ENCODE measurements around the gene TBXAS1.

TBXAS1 gene

DNA sequence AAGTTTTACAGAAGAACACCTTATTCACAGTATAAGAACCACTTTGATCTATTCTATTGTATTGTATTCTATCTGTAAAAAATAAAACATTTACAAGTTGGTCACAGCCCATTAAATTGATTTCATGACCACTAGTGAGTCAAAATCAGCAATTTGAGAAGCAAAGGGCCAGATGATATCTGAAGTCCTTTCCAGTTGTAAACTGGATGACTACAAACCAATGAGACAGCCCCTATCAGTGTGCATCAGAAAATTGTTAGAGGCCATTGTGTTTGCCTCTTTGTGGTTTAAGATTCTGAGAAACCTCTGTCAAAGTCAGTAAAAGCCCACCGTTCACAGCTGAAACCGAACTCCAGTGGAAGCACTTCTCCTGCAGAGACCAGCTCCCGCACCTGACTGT, 54.8 kb downstream of the TBXAS1 start:
- no peaks in the 10 kb centered on the region for H3K27me3 ChIP-seq (ENCODE audit: low read length)
- H3K9me3 ChIP-seq (ENCODE audit: insufficient read depth, low read length) = no peaks in the 10 kb centered on the region
- no peaks in the 10 kb centered on the region for H3F3A ChIP-seq (ENCODE audit: insufficient read depth)
- no peaks in the 10 kb centered on the region for H4K20me1 ChIP-seq (ENCODE audit: low read depth, low read length)
- H3K36me3 ChIP-seq (ENCODE audit: low read length) = no peaks in the 10 kb centered on the region
- H3K27ac ChIP-seq (ENCODE audit: low read depth, low read length) = no peak overlapping the region
- no peaks in the 10 kb centered on the region for H3K79me2 ChIP-seq (ENCODE audit: insufficient read depth, low read length)
- H3K9me2 ChIP-seq (replicated peaks; ENCODE audit: insufficient read depth, low read length) = no peaks in the 10 kb centered on the region
- H3K4me3 ChIP-seq (ENCODE audit: insufficient read depth, low read length, poor library complexity, severe bottlenecking) = no peak overlapping the region
- H2AFZ ChIP-seq (ENCODE audit: low read depth, low read length, severe bottlenecking) = no peak overlapping the region
- no peak overlapping the region for H3K4me2 ChIP-seq (ENCODE audit: low read depth, low read length, poor library complexity, severe bottlenecking)
- H3K9ac ChIP-seq (ENCODE audit: low read length) = no peak overlapping the region
- TF ChIP-seq, protein P1, sequence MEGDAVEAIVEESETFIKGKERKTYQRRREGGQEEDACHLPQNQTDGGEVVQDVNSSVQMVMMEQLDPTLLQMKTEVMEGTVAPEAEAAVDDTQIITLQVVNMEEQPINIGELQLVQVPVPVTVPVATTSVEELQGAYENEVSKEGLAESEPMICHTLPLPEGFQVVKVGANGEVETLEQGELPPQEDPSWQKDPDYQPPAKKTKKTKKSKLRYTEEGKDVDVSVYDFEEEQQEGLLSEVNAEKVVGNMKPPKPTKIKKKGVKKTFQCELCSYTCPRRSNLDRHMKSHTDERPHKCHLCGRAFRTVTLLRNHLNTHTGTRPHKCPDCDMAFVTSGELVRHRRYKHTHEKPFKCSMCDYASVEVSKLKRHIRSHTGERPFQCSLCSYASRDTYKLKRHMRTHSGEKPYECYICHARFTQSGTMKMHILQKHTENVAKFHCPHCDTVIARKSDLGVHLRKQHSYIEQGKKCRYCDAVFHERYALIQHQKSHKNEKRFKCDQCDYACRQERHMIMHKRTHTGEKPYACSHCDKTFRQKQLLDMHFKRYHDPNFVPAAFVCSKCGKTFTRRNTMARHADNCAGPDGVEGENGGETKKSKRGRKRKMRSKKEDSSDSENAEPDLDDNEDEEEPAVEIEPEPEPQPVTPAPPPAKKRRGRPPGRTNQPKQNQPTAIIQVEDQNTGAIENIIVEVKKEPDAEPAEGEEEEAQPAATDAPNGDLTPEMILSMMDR (IDR thresholded peaks at IDR 0.05; ENCODE audit: insufficient read depth, low read length, poor library complexity, severe bottlenecking) = no peak
- TF ChIP-seq EZH2phosphoT487 (conservative IDR thresholded peaks at IDR 0.05; ENCODE audit: low read length) = no peak

DNA sequence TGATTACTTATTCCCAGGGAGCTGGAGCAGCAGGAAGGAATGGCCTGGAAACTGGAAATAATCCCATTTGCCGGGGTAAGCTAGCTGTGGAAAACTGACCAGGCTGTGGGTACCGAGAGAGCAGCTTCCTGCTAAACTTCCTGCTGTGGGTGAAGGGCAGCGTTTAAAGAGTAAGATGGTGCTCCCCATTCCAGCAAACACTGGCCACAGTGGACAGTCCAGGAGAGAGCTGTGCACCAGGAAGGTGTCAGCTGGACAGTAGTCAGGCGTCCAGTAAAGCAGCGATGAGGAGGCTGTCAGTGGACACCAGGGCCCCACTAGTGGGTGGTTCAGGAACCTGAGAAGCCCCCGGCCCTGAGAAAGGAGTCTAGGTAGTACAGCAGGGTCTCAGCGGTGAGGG, 55.4 kb downstream of the TBXAS1 start:
- no peaks in the 10 kb centered on the region for H3K9me2 ChIP-seq (replicated peaks; ENCODE audit: insufficient read depth, low read length)
- H3K9ac ChIP-seq (ENCODE audit: low read length) = no peak overlapping the region
- H4K20me1 ChIP-seq (ENCODE audit: low read depth, low read length) = no peaks in the 10 kb centered on the region
- no peak for TF ChIP-seq EZH2phosphoT487 (conservative IDR thresholded peaks at IDR 0.05; ENCODE audit: low read length)
- TF ChIP-seq, protein P1 (IDR thresholded peaks at IDR 0.05; ENCODE audit: insufficient read depth, low read length, poor library complexity, severe bottlenecking) = no peak
- no peak overlapping the region for H3K27ac ChIP-seq (ENCODE audit: low read depth, low read length)
- H3K4me2 ChIP-seq (ENCODE audit: low read depth, low read length, poor library complexity, severe bottlenecking) = no peak overlapping the region
- no peaks in the 10 kb centered on the region for H3F3A ChIP-seq (ENCODE audit: insufficient read depth)
- H3K79me2 ChIP-seq (ENCODE audit: insufficient read depth, low read length) = no peaks in the 10 kb centered on the region
- no peaks in the 10 kb centered on the region for H3K27me3 ChIP-seq (ENCODE audit: low read length)
- no peak overlapping the region for H3K4me3 ChIP-seq (ENCODE audit: insufficient read depth, low read length, poor library complexity, severe bottlenecking)
- H3K9me3 ChIP-seq (ENCODE audit: insufficient read depth, low read length) = no peaks in the 10 kb centered on the region
- no peaks in the 10 kb centered on the region for H3K36me3 ChIP-seq (ENCODE audit: low read length)
- no peak overlapping the region for H2AFZ ChIP-seq (ENCODE audit: low read depth, low read length, severe bottlenecking)

DNA sequence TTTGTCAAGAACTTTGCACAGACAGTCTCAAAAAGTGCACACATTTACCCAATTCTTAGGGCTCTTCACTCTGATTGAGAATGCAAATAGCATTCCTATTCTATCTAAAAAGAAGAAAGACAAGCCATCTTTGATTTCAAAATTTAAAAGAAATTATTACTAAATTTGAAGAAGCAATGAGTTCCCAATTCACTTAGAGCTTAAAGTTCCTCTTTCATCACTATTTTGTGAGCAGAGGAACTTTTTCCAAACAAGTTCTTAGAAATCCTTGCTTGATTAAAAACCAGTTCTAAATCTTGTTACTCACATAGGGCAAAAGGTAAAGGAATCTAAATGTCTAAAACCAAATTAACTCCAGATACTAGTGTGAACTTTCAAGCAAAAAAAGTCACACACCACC, 56.4 kb downstream of the TBXAS1 start:
- H3K27ac ChIP-seq (ENCODE audit: low read depth, low read length) = no peak overlapping the region
- no peak overlapping the region for H3K9ac ChIP-seq (ENCODE audit: low read length)
- H3K9me2 ChIP-seq (replicated peaks; ENCODE audit: insufficient read depth, low read length) = no peaks in the 10 kb centered on the region
- H4K20me1 ChIP-seq (ENCODE audit: low read depth, low read length) = no peaks in the 10 kb centered on the region
- no peaks in the 10 kb centered on the region for H3F3A ChIP-seq (ENCODE audit: insufficient read depth)
- H3K79me2 ChIP-seq (ENCODE audit: insufficient read depth, low read length) = no peaks in the 10 kb centered on the region
- no peak overlapping the region for H3K4me3 ChIP-seq (ENCODE audit: insufficient read depth, low read length, poor library complexity, severe bottlenecking)
- H3K9me3 ChIP-seq (ENCODE audit: insufficient read depth, low read length) = no peaks in the 10 kb centered on the region
- no peaks in the 10 kb centered on the region for H3K27me3 ChIP-seq (ENCODE audit: low read length)
- no peak overlapping the region for H2AFZ ChIP-seq (ENCODE audit: low read depth, low read length, severe bottlenecking)
- H3K36me3 ChIP-seq (ENCODE audit: low read length) = no peaks in the 10 kb centered on the region
- TF ChIP-seq, protein P1 (IDR thresholded peaks at IDR 0.05; ENCODE audit: insufficient read depth, low read length, poor library complexity, severe bottlenecking) = no peak
- TF ChIP-seq EZH2phosphoT487 (conservative IDR thresholded peaks at IDR 0.05; ENCODE audit: low read length) = no peak
- no peak overlapping the region for H3K4me2 ChIP-seq (ENCODE audit: low read depth, low read length, poor library complexity, severe bottlenecking)
